Skeletal muscle tissue (tissue), 4 donors: ENCODE measurements around the gene NUP205. TPM values are rescaled to one million over a fixed set of nuclear protein-coding genes. Genes with fewer than 3 reads are reported as not detected.
A peak's percentile ranks its signal among the peaks of the same experiment; 100 is the strongest.

ENCODE experiments used
- H3K27ac ChIP-seq: one replicate; pipeline ENCODE4 v1.7.0; 2013; ENCODE audit warnings: mild to moderate bottlenecking, low read depth, low read length, inconsistent platforms
- H3K27me3 ChIP-seq, 3 donors: one replicate each; pipeline ENCODE4 v1.7.0; 2013; ENCODE audit warnings: low read length in 3 of 3; ENCODE audit not compliant: control insufficient read depth in 3 of 3, insufficient read depth in 3 of 3
- H3K36me3 ChIP-seq, 3 donors: one replicate each; pipeline ENCODE4 v1.7.0; 2013; ENCODE audit warnings: low read length in 3 of 3; ENCODE audit not compliant: control insufficient read depth in 3 of 3, insufficient read depth in 3 of 3
- H3K4me1 ChIP-seq, 3 donors: one replicate each; pipeline ENCODE4 v1.7.0; 2013; ENCODE audit warnings: low read length in 3 of 3, mild to moderate bottlenecking in 3 of 3; ENCODE audit not compliant: control insufficient read depth in 3 of 3, insufficient read depth in 3 of 3
- H3K4me3 ChIP-seq, 3 donors: one replicate each; pipeline ENCODE4 v1.7.0; 2013; ENCODE audit warnings: low read length in 3 of 3
- H3K9ac ChIP-seq, 3 donors: one replicate each; pipeline ENCODE4 v1.7.0; 2013; ENCODE audit warnings: low read length in 3 of 3, mild to moderate bottlenecking in 3 of 3, moderate library complexity in 2 of 3, low read depth in 1 of 3
- H3K9me3 ChIP-seq, 3 donors: one replicate each; pipeline ENCODE4 v1.7.0; 2013; ENCODE audit warnings: low read length in 3 of 3; ENCODE audit not compliant: control insufficient read depth in 3 of 3
- total RNA-seq: library from RNA; depleted of rRNA; stranded (reverse); fragments of >200 nt; gene quantifications from one replicate; pipeline ENCODE4 v1.2.3, GENCODE V29; 2014
- donor health status: Osteomylitis.

The NUP205 gene
- total RNA-seq, 1 donor from 2014 or later = 39.1 TPM

- Histone ChIP-seq H3K9ac (no peak overlapping the region), H3K4me3 (no peak overlapping the region)
Observed at GRCh38 chr7:135645296-135645904, 87.7 kb downstream of the NUP205 start.

GRCh38 chr7:135647755-135648154 lies 90.0 kb downstream of the NUP205 start:
- Histone ChIP-seq H3K27ac (no peak overlapping the region), H3K9ac (no peak overlapping the region), H3K36me3 (peaks cover 10 to 33% (median 30%) of the 10 kb centered on the region in 3 donors), H3K4me3 (no peak overlapping the region), H3K9me3 (no peaks in the 10 kb centered on the region), H3K4me1 (no peaks in the 10 kb centered on the region), H3K27me3 (no peaks in the 10 kb centered on the region)

More at GRCh38 chr7:135645296-135645904, 87.7 kb downstream of the NUP205 start:
- H3K36me3 ChIP-seq = peaks cover 13 to 38% (median 38%) of the 10 kb centered on the region in 3 donors
- H3K27me3 ChIP-seq = no peaks in the 10 kb centered on the region
- H3K4me1 ChIP-seq = no peaks in the 10 kb centered on the region
- H3K27ac ChIP-seq = no peak overlapping the region
- no peaks in the 10 kb centered on the region for H3K9me3 ChIP-seq

- H3K4me3 ChIP-seq = no peak overlapping the region
- peaks cover 10 to 31% (median 25%) of the 10 kb centered on the region in 3 donors for H3K36me3 ChIP-seq
- no peaks in the 10 kb centered on the region for H3K4me1 ChIP-seq
- H3K9me3 ChIP-seq = no peaks in the 10 kb centered on the region
- H3K9ac ChIP-seq = no peak overlapping the region
- H3K27me3 ChIP-seq = no peaks in the 10 kb centered on the region
- no peak overlapping the region for H3K27ac ChIP-seq
Observed at GRCh38 chr7:135648235-135648634, 90.5 kb downstream of the NUP205 start.

GRCh38 chr7:135650831-135651573 lies 93.3 kb downstream of the NUP205 start:
- no peak overlapping the region for H3K9ac ChIP-seq
- H3K4me1 ChIP-seq = no peaks in the 10 kb centered on the region
- no peaks in the 10 kb centered on the region for H3K9me3 ChIP-seq
- H3K27me3 ChIP-seq = no peaks in the 10 kb centered on the region
- H3K4me3 ChIP-seq = no peak overlapping the region
- H3K27ac ChIP-seq = no peak overlapping the region
- peaks cover 2 to 17% (median 8%) of the 10 kb centered on the region in 3 donors for H3K36me3 ChIP-seq

- H3K36me3 ChIP-seq = peaks cover 0 to 5% (median 0%) of the 10 kb centered on the region in 3 donors
- no peak overlapping the region for H3K4me3 ChIP-seq
- H3K27me3 ChIP-seq = no peaks in the 10 kb centered on the region
- H3K9me3 ChIP-seq = no peaks in the 10 kb centered on the region
- no peaks in the 10 kb centered on the region for H3K4me1 ChIP-seq
- H3K9ac ChIP-seq = no peak overlapping the region
- no peak overlapping the region for H3K27ac ChIP-seq
Observed at GRCh38 chr7:135653340-135654080, 95.8 kb downstream of the NUP205 start.

GRCh38 chr7:135658564-135658963 lies 100.8 kb downstream of the NUP205 start:
- no peaks in the 10 kb centered on the region for H3K36me3 ChIP-seq

GRCh38 chr7:135659159-135659846 lies 101.6 kb downstream of the NUP205 start:
- Histone ChIP-seq H3K4me1 (peaks cover 7 to 14% (median 11%) of the 10 kb centered on the region in 3 donors), H3K27me3 (no peaks in the 10 kb centered on the region), H3K36me3 (no peaks in the 10 kb centered on the region), H3K4me3 (no peak overlapping the region), H3K27ac (no peak overlapping the region), H3K9me3 (no peaks in the 10 kb centered on the region), H3K9ac (no peak overlapping the region)

More at GRCh38 chr7:135658564-135658963, 100.8 kb downstream of the NUP205 start:
- Histone ChIP-seq H3K9me3 (no peaks in the 10 kb centered on the region), H3K9ac (no peak overlapping the region), H3K27ac (no peak overlapping the region), H3K27me3 (no peaks in the 10 kb centered on the region), H3K4me1 (peaks cover 7 to 11% (median 11%) of the 10 kb centered on the region in 3 donors), H3K4me3 (no peak overlapping the region)

- peaks cover 11 to 21% (median 15%) of the 10 kb centered on the region in 3 donors for H3K4me1 ChIP-seq
- peak overlapping the region; percentile 96 for H3K27ac ChIP-seq
- H3K36me3 ChIP-seq = peaks cover 0 to 2% (median 0%) of the 10 kb centered on the region in 3 donors
- H3K9me3 ChIP-seq = no peaks in the 10 kb centered on the region
- H3K4me3 ChIP-seq = peak overlapping the region; percentile 88 to 96 (median 94)
- H3K9ac ChIP-seq = peak overlapping the region; percentile 78 to 97 (median 97)
- no peaks in the 10 kb centered on the region for H3K27me3 ChIP-seq
Observed at GRCh38 chr7:135661311-135662122, 103.8 kb downstream of the NUP205 start.

- Histone ChIP-seq H3K4me1 (peaks cover 15 to 22% (median 16%) of the 10 kb centered on the region in 3 donors), H3K4me3 (peak overlapping the region; percentile 88 to 96 (median 94))
Observed at GRCh38 chr7:135662123-135662372, 104.3 kb downstream of the NUP205 start.

More at GRCh38 chr7:135662123-135662372, 104.3 kb downstream of the NUP205 start:
- Histone ChIP-seq H3K27ac (peak overlapping the region; percentile 96), H3K27me3 (no peaks in the 10 kb centered on the region), H3K36me3 (peaks cover 0 to 2% (median 0%) of the 10 kb centered on the region in 3 donors), H3K9me3 (no peaks in the 10 kb centered on the region), H3K9ac (peak overlapping the region; percentile 78 to 97 (median 97))
